ENCODE data around the gene HDAC4. TPM values are rescaled to one million over a fixed set of nuclear protein-coding genes. Genes with fewer than 3 reads are reported as not detected.

The HDAC4 gene
- total RNA-seq, 1 donor from 2014 or later = 7.8 TPM

DNA sequence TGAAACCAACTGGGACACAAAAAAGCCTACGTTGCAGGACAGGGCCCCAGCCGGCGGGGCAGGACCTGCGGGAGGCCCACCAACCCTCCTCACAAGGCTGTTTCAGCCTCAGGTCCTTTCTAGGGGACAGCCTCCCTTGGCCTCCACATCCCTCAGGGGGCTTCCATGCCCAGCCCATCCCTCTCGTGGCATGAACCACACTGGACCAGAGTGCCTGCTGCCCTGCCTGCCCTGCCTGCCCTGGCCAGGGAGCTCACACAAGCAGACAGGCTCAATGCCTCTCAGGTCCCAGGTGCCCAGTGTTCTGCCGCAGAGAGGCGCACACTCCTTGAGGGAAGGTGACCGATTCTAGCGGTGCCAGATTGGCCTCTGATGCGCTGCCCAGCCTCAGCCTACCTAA, 57.4 kb downstream of the HDAC4 start:
- TF ChIP-seq, protein P1, sequence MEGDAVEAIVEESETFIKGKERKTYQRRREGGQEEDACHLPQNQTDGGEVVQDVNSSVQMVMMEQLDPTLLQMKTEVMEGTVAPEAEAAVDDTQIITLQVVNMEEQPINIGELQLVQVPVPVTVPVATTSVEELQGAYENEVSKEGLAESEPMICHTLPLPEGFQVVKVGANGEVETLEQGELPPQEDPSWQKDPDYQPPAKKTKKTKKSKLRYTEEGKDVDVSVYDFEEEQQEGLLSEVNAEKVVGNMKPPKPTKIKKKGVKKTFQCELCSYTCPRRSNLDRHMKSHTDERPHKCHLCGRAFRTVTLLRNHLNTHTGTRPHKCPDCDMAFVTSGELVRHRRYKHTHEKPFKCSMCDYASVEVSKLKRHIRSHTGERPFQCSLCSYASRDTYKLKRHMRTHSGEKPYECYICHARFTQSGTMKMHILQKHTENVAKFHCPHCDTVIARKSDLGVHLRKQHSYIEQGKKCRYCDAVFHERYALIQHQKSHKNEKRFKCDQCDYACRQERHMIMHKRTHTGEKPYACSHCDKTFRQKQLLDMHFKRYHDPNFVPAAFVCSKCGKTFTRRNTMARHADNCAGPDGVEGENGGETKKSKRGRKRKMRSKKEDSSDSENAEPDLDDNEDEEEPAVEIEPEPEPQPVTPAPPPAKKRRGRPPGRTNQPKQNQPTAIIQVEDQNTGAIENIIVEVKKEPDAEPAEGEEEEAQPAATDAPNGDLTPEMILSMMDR (IDR thresholded peaks at IDR 0.05; ENCODE audit: insufficient read depth, low read length, poor library complexity, severe bottlenecking) = no peak
- no peaks in the 10 kb centered on the region for H3K36me3 ChIP-seq (ENCODE audit: control insufficient read depth, insufficient read depth, low read length)
- no peaks in the 10 kb centered on the region for H3K27me3 ChIP-seq (ENCODE audit: control insufficient read depth, insufficient read depth, low read length)
- no peak for DNase-seq (ENCODE audit: low read depth)
- H3K4me3 ChIP-seq (ENCODE audit: low read depth, low read length) = no peak overlapping the region

DNA sequence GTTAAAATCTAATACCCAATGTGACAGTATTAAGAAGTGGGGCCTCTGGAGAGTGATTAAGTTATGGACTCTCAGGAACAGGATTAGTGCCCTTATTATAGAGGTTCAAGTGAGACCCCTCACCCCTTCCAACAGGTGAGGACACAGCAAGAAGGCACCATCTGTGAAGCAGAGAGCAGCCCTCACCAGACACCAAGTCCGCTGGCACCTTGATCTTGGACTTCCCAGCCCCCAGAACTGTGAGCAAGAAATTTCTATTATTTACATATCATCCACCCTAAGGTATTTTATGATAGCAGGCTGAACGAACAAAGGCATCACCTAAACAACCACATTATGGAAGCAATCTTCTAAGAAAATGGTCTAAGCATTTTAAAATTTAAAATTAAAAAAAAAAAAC, 59.0 kb downstream of the HDAC4 start:
- no peak for DNase-seq (ENCODE audit: low read depth)
- no peaks in the 10 kb centered on the region for H3K27me3 ChIP-seq (ENCODE audit: control insufficient read depth, insufficient read depth, low read length)
- H3K36me3 ChIP-seq (ENCODE audit: control insufficient read depth, insufficient read depth, low read length) = no peaks in the 10 kb centered on the region
- TF ChIP-seq, protein P1 (IDR thresholded peaks at IDR 0.05; ENCODE audit: insufficient read depth, low read length, poor library complexity, severe bottlenecking) = no peak
- no peak overlapping the region for H3K4me3 ChIP-seq (ENCODE audit: low read depth, low read length)

DNA sequence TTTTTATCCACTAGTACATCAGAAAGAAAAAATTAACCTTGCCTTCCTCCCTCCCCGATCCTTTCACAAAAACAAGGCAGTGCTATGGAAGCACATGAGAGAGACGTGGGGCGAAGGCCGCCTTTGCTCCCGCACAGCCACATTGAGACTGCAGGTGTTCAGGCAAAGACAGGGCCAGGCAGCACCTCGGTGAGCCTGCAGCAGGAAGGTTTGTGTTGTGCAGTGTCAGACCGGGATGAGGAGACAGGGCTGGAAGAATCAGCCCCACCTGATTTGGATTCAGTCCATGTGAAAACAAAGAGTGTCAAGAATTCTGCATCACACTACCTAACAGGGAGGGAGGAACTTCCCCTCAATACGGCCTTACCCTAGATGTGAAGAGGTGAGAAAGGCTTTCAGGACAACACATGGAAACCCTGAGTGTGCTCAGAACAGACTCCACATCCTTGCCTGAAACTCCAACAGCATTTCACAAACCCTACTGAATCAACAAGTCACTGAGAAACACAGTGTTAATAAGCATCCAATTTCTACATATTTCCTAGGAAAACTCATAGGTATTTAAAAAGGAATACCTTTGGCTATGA, 59.6 kb downstream of the HDAC4 start:
- TF ChIP-seq, protein P1 (IDR thresholded peaks at IDR 0.05; ENCODE audit: insufficient read depth, low read length, poor library complexity, severe bottlenecking) = no peak
- Histone ChIP-seq H3K4me3 (ENCODE audit: low read depth, low read length) (no peak overlapping the region), H3K27me3 (ENCODE audit: control insufficient read depth, insufficient read depth, low read length) (no peaks in the 10 kb centered on the region), H3K36me3 (ENCODE audit: control insufficient read depth, insufficient read depth, low read length) (no peaks in the 10 kb centered on the region)
- DNase-seq (ENCODE audit: low read depth) = no peak

DNA sequence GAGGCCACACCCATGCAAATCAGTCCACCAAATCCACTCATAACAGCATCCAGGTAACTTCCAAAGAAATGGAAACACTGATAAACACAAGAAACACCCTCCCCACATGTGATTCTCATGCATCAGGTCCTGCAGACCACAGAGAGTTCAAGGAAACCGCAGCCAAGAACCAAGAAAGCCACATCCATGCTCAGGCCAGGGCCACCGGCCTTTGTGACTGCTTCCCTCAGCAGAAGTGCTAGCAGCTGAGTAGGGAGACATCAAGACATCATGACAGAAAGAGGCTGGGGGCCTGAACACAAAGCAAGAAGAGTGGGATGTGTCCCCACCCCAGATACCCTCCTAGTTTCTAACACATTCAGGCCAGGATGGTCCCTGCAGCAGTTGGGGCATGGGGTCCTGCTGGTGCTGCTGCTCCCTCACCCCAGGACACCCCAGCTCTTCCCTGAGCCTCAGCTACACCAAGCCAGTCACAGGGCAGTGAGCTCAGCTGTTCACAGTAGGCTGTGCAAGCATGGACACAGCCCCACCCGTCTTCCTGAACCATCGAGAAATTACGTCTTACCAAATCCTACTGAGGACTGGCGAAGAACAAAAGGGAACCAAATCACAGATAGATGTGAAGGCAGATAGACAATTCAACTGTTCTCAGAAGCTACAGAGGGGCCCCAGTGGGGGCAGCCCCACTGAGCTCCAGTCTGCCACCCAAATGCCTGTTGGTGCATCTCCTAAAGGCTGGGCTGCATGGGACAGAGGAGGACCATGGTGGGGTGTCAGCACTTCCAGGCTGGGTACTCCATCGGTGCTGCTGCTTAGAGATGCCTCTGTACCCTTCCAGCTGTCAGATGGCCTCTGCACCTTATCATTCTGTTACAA, 60.9 kb downstream of the HDAC4 start:
- TF ChIP-seq, protein P1 (IDR thresholded peaks at IDR 0.05; ENCODE audit: insufficient read depth, low read length, poor library complexity, severe bottlenecking) = no peak
- DNase-seq (ENCODE audit: low read depth) = no peak
- Histone ChIP-seq H3K36me3 (ENCODE audit: control insufficient read depth, insufficient read depth, low read length) (no peaks in the 10 kb centered on the region), H3K4me3 (ENCODE audit: low read depth, low read length) (no peak overlapping the region), H3K27me3 (ENCODE audit: control insufficient read depth, insufficient read depth, low read length) (no peaks in the 10 kb centered on the region)

DNA sequence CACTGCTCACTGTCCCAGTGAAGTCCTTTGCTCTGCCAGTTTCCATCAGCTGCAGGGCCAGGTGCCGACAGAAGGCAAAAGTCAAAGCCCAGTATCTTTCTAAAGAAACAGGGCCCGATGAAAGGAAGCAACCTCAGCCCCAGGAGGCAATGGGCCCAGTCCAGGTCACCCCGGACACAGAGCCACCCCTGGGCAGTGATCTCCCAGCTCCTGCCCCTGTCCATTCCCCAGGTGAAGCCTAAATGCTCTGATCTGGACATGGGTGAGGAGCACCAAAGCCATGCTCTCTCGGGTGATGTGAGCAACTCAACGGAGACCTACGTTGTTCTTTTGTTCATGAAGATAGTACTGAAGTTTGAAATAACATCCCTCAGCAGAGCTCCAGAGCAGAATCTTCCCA, 61.6 kb downstream of the HDAC4 start:
- H3K27me3 ChIP-seq (ENCODE audit: control insufficient read depth, insufficient read depth, low read length) = no peaks in the 10 kb centered on the region
- no peak overlapping the region for H3K4me3 ChIP-seq (ENCODE audit: low read depth, low read length)
- no peak for DNase-seq (ENCODE audit: low read depth)
- TF ChIP-seq, protein P1 (IDR thresholded peaks at IDR 0.05; ENCODE audit: insufficient read depth, low read length, poor library complexity, severe bottlenecking) = no peak
- no peaks in the 10 kb centered on the region for H3K36me3 ChIP-seq (ENCODE audit: control insufficient read depth, insufficient read depth, low read length)

Data from kidney epithelial cell (primary cell).